ENCODE data around the gene SYNGR1.

Gene SYNGR1

DNA sequence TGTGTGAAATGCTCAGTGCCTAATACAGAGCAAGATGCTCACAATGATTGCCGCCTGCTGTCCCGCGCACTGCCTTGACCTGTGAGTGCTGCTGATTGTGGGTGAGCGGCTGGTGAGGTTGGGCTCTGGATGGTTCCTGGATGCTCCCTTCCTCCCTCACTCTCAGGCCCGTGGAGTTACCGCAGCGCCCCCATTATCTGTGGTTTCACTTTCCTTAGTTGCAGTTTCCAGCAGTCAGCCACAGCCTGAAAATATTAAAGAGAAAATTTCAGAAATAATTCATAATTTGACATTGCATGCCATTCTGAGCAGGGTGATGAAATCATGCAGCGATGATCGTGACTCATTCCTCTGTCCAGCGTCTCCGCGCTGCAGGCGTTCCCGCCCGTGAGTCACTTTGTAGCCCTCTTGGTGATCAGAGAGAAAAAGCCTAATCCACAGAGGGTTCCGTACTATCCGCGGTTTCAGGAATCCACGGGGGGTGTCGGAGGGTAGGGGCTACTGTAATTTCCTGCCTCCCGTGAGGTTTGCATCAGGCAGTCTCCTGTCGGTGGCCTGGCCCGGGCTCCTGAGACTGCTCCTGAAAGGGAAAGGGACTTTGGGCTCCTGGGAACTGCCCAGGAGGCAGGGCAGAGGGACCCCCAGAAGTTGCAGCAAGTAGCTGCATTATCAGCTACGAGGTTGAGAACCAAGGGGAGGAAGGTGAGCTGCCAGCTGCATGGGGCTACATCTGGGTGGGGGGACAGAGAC is 41.0 kb upstream of the SYNGR1 start:
- H4K20me1 ChIP-seq (ENCODE audit: insufficient read depth) = peaks cover 16% of the 10 kb centered on the region; the same call in 1 of the 2 replicates
- H3K9ac ChIP-seq = no peak overlapping the region
- no peak overlapping the region for H3K4me3 ChIP-seq (IDR thresholded peaks at IDR 0.05; ENCODE audit: insufficient read depth, low read depth, low read length)
- peaks cover 2% of the 10 kb centered on the region for H3K4me1 ChIP-seq (ENCODE audit: low read depth, poor library complexity, severe bottlenecking)
- no peaks in the 10 kb centered on the region; the same call in 1 of the 2 replicates for H3K36me3 ChIP-seq (ENCODE audit: insufficient read depth)
- TF ChIP-seq, protein P1, sequence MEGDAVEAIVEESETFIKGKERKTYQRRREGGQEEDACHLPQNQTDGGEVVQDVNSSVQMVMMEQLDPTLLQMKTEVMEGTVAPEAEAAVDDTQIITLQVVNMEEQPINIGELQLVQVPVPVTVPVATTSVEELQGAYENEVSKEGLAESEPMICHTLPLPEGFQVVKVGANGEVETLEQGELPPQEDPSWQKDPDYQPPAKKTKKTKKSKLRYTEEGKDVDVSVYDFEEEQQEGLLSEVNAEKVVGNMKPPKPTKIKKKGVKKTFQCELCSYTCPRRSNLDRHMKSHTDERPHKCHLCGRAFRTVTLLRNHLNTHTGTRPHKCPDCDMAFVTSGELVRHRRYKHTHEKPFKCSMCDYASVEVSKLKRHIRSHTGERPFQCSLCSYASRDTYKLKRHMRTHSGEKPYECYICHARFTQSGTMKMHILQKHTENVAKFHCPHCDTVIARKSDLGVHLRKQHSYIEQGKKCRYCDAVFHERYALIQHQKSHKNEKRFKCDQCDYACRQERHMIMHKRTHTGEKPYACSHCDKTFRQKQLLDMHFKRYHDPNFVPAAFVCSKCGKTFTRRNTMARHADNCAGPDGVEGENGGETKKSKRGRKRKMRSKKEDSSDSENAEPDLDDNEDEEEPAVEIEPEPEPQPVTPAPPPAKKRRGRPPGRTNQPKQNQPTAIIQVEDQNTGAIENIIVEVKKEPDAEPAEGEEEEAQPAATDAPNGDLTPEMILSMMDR (conservative IDR thresholded peaks at IDR 0.05; ENCODE audit: low read depth, low read length) = no peak
- H3K79me2 ChIP-seq (ENCODE audit: insufficient read depth, low read depth) = no peaks in the 10 kb centered on the region; the same call in 1 of the 2 replicates
- H2AFZ ChIP-seq (ENCODE audit: low read depth) = no peak overlapping the region
- H3K27me3 ChIP-seq (ENCODE audit: insufficient read depth, low read depth) = no peaks in the 10 kb centered on the region
- no peak overlapping the region for H3K27ac ChIP-seq
- H3K4me2 ChIP-seq = no peak overlapping the region

GRCh38 chr22:39309364-39309861 is 40.4 kb upstream of the SYNGR1 start:
- no peaks in the 10 kb centered on the region; the same call in 1 of the 2 replicates for H3K79me2 ChIP-seq (ENCODE audit: insufficient read depth, low read depth)
- H2AFZ ChIP-seq (ENCODE audit: low read depth) = no peak overlapping the region
- TF ChIP-seq, protein P1 (conservative IDR thresholded peaks at IDR 0.05; ENCODE audit: low read depth, low read length) = no peak
- H4K20me1 ChIP-seq (ENCODE audit: insufficient read depth) = peaks cover 22% of the 10 kb centered on the region; the same call in 1 of the 2 replicates
- H3K9ac ChIP-seq = no peak overlapping the region
- peaks cover 6% of the 10 kb centered on the region for H3K4me1 ChIP-seq (ENCODE audit: low read depth, poor library complexity, severe bottlenecking)
- peaks cover 3% of the 10 kb centered on the region; the same call in 1 of the 2 replicates for H3K36me3 ChIP-seq (ENCODE audit: insufficient read depth)
- no peak overlapping the region for H3K27ac ChIP-seq
- H3K4me3 ChIP-seq (IDR thresholded peaks at IDR 0.05; ENCODE audit: insufficient read depth, low read depth, low read length) = no peak overlapping the region
- H3K27me3 ChIP-seq (ENCODE audit: insufficient read depth, low read depth) = no peaks in the 10 kb centered on the region
- no peak overlapping the region for H3K4me2 ChIP-seq

DNA sequence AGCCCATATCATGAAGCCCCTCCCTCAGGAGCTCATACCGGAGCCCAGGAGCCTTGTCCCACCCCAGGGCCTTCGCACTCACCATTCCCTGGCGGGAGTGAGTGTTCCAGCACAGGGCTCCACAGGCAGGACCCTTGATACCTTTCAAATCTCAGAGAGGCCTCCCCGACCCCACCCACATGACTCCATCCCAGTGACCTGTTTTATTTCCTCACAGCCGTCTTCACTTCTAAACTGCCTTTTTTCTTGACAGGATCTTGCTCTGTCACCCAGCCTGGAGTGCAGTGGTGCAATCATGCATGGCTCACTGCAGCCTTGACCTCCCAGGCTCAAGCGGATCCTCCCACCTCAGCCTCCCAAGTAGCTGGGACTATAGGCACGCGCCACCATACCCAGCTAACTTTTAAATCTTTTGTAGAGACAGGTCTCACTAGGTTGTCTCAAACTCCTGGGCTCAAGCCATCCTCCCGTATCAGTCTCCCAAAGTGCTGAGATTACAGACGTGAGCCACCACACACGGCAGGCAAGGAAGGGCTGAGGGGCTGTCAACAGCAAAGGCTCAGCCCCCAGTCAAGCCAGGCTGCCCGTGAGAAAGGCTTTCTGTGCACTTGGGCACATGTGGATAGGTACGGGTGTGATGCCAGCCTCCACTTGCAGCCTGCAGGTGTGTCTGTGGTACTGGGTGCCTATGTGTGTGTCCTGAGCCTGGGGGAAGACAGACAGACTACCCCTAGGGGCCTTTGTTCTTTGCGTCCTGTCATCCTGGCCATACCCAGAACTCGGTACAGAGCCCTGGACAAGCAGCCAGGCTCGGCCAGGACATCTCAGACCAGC is 39.7 kb upstream of the SYNGR1 start:
- peaks cover 7% of the 10 kb centered on the region; the same call in 1 of the 2 replicates for H3K79me2 ChIP-seq (ENCODE audit: insufficient read depth, low read depth)
- no peak overlapping the region for H3K4me3 ChIP-seq (IDR thresholded peaks at IDR 0.05; ENCODE audit: insufficient read depth, low read depth, low read length)
- no peak overlapping the region for H2AFZ ChIP-seq (ENCODE audit: low read depth)
- peaks cover 10% of the 10 kb centered on the region; the same call in 1 of the 2 replicates for H3K36me3 ChIP-seq (ENCODE audit: insufficient read depth)
- H4K20me1 ChIP-seq (ENCODE audit: insufficient read depth) = peaks cover 29% of the 10 kb centered on the region; the same call in 1 of the 2 replicates
- H3K4me2 ChIP-seq = no peak overlapping the region
- H3K27me3 ChIP-seq (ENCODE audit: insufficient read depth, low read depth) = no peaks in the 10 kb centered on the region
- peaks cover 12% of the 10 kb centered on the region for H3K4me1 ChIP-seq (ENCODE audit: low read depth, poor library complexity, severe bottlenecking)
- no peak overlapping the region for H3K9ac ChIP-seq
- TF ChIP-seq, protein P1 (conservative IDR thresholded peaks at IDR 0.05; ENCODE audit: low read depth, low read length) = no peak
- no peak overlapping the region for H3K27ac ChIP-seq

DNA sequence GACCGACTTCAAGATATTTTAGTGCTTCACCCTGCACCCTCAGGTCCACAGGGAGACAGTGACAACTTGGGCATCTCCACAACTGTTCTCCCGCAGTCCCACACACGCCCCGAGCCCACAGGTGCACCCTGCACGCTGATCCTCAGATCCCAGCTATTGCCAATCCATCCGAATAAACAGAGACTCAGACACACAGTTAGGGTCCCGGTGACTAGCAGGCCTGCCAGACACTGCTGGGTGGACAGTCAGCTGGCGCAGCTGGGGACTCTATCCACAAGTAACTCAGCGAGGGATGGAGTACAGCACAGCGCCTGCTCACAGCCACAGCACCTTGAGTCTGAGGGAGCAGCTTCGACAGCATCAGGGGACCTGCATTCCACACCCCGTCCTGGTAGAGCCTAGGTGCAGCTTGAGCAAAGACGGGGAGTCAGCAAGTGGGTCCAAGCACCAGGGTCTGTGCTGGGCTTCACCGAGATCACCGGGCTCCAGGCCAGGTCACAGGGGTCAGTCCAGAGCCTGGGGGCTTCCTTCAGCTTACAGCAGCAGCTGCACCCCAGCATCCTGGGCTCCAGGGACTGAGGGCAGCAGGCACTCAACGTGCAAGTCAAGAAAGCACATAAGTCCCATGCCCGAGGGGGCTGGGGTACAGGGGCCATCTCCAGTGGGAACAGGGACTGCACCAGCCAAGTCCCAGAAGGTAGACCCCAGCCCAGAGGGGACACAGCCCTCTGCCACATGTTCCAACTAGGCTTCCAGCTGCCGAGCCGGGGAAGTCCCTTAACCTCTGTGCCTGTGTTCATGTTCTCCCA is 38.0 kb upstream of the SYNGR1 start:
- Histone ChIP-seq H3K27ac (no peak overlapping the region; the same call in 1 of the 2 replicates), H3K4me2 (no peak overlapping the region), H3K9ac (no peak overlapping the region), H4K20me1 (ENCODE audit: insufficient read depth) (peaks cover 46% of the 10 kb centered on the region), H3K36me3 (ENCODE audit: insufficient read depth) (peaks cover 27% of the 10 kb centered on the region; the same call in 1 of the 2 replicates), H3K4me3 (IDR thresholded peaks at IDR 0.05; ENCODE audit: insufficient read depth, low read depth, low read length) (no peak overlapping the region), H2AFZ (ENCODE audit: low read depth) (no peak overlapping the region), H3K27me3 (ENCODE audit: insufficient read depth, low read depth) (no peaks in the 10 kb centered on the region), H3K79me2 (ENCODE audit: insufficient read depth, low read depth) (peaks cover 21% of the 10 kb centered on the region), H3K4me1 (ENCODE audit: low read depth, poor library complexity, severe bottlenecking) (peaks cover 29% of the 10 kb centered on the region)
- TF ChIP-seq, protein P1 (conservative IDR thresholded peaks at IDR 0.05; ENCODE audit: low read depth, low read length) = no peak

Data from KMS-11 (cell line).